ENCODE data around the gene TTN. TPM values are rescaled to one million over a fixed set of nuclear protein-coding genes. Genes with fewer than 3 reads are reported as not detected.

Gene TTN
- total and polyA plus RNA-seq, 4 donors, result 0.01 to 3.0 (median 0.80) TPM

GRCh38 chr2:178819147-178819875 lies 12.1 kb upstream of the TTN start:
- H3K9ac ChIP-seq (ENCODE audit: low read depth in 1 of 2, low read length in 2 of 2), result no peak overlapping the region
- H3K36me3 ChIP-seq (ENCODE audit: control insufficient read depth in 4 of 4, insufficient read depth in 3 of 4, low read depth in 1 of 4, low read length in 3 of 4), result no peaks in the 10 kb centered on the region
- H3K27ac ChIP-seq (ENCODE audit: low read depth in 1 of 2, low read length in 2 of 2), result no peak overlapping the region
- H3K27me3 ChIP-seq (ENCODE audit: control insufficient read depth in 4 of 4, insufficient read depth in 4 of 4, low read length in 3 of 4), result no peaks in the 10 kb centered on the region
- H3K4me3 ChIP-seq (ENCODE audit: low read depth in 1 of 3, low read length in 3 of 3), result no peak overlapping the region
- 86% methylated on average over 1 of the region's 1 CpG for WGBS
- H3K4me1 ChIP-seq (ENCODE audit: control insufficient read depth in 4 of 4, insufficient read depth in 4 of 4, low read length in 3 of 4), result no peaks in the 10 kb centered on the region
- no peak for DNase-seq (ENCODE audit: low spot score)
- no peaks in the 10 kb centered on the region for H3K9me3 ChIP-seq (ENCODE audit: control insufficient read depth in 4 of 4, low read length in 3 of 4)
- TF ChIP-seq FOXA1 (IDR thresholded peaks at IDR 0.05) (no peak), TAF1 (conservative IDR thresholded peaks at IDR 0.05) (no peak), FOXA2 (IDR thresholded peaks at IDR 0.05) (no peak), RXRA (IDR thresholded peaks at IDR 0.05) (no peak), MAX (IDR thresholded peaks at IDR 0.05) (no peak), HNF4A (conservative IDR thresholded peaks at IDR 0.05) (no peak), ZBTB33 (IDR thresholded peaks at IDR 0.05) (no peak), NR2F2 (IDR thresholded peaks at IDR 0.05) (no peak), HNF4G (IDR thresholded peaks at IDR 0.05) (no peak), YY1 (IDR thresholded peaks at IDR 0.05) (no peak), SP1 (IDR thresholded peaks at IDR 0.05) (no peak), JUND (IDR thresholded peaks at IDR 0.05) (no peak), CTCF (IDR thresholded peaks at IDR 0.05; ENCODE audit: low read depth, low read length, missing input control) (no peak), ATF3 (IDR thresholded peaks at IDR 0.05) (no peak), EGR1 (IDR thresholded peaks at IDR 0.05; ENCODE audit: low read depth in 2 of 2) (no peak), GABPA (IDR thresholded peaks at IDR 0.05 in 1 of 2, conservative IDR thresholded peaks at IDR 0.05 in 1 of 2) (no peak), REST (IDR thresholded peaks at IDR 0.05) (no peak), RAD21 (IDR thresholded peaks at IDR 0.05) (no peak)

Measured in liver (tissue), 9 donors.